ENCODE results near the gene TYSND1. TPM values are rescaled to one million over a fixed set of nuclear protein-coding genes. Genes with fewer than 3 reads are reported as not detected.
"Not testable (repeated sequence)": the region's sequence is repeated elsewhere in the genome, so short reads cannot be mapped to it uniquely, and the experiment has no call there.

Gene TYSND1
- total and polyA plus RNA-seq, 7 experiments from 2014 or later, result 13.8 to 35.9 (median 21.0) TPM

- DNase-seq (no peak), ATAC-seq (no peak)
- intact Hi-C loops (cut with micrococcal nuclease), result no loop called here
- ChIA-PET CTCF (no interaction called here), POLR2A (no interaction called here)
- no peaks in the 10 kb centered on the region for H3K27me3 ChIP-seq (ENCODE audit: control insufficient read depth in 2 of 2, insufficient read depth in 2 of 2, low read length in 2 of 2)
- Mint-ChIP-seq H3K4me1 (peaks cover 0 to 8% (median 4%) of the 10 kb centered on the region in 7 donors), H3K9me3 (peaks cover 0 to 2% (median 0%) of the 10 kb centered on the region in 11 donors), H3K27ac (peak overlapping the region in 1 of 9 donors; percentile 12), H3K4me3 (peak overlapping the region in 1 of 10 donors; percentile 3), H3K36me3 (peaks cover 5 to 45% (median 14%) of the 10 kb centered on the region in 5 donors), H3K27me3 (no peaks in the 10 kb centered on the region)
- no peaks in the 10 kb centered on the region for H3K4me1 ChIP-seq (ENCODE audit: control insufficient read depth in 2 of 2, insufficient read depth in 2 of 2, low read length in 2 of 2)
- H3K27ac ChIP-seq (ENCODE audit: low read depth, low read length), result no peak overlapping the region
- no peaks in the 10 kb centered on the region for H3K9me3 ChIP-seq (ENCODE audit: control insufficient read depth in 2 of 3, low read length in 3 of 3)
- H3K36me3 ChIP-seq (ENCODE audit: control insufficient read depth in 2 of 3, insufficient read depth in 3 of 3, low read length in 3 of 3), result peaks cover 3 to 51% (median 7%) of the 10 kb centered on the region in 3 experiments
- H3K4me3 ChIP-seq (ENCODE audit: low read length), result no peak overlapping the region
Observed at GRCh38 chr10:70101668-70102067, 44.8 kb downstream of the TYSND1 start.

- H3K27ac ChIP-seq (ENCODE audit: low read depth, low read length); intact Hi-C loops (cut with micrococcal nuclease); DNase-seq; H3K9me3 Mint-ChIP-seq; H3K9me3 ChIP-seq (ENCODE audit: control insufficient read depth in 2 of 3, low read length in 3 of 3); ATAC-seq; H3K27me3 Mint-ChIP-seq; CTCF ChIA-PET; H3K4me3 Mint-ChIP-seq; POLR2A ChIA-PET; H3K27me3 ChIP-seq (ENCODE audit: control insufficient read depth in 2 of 2, insufficient read depth in 2 of 2, low read length in 2 of 2); H3K4me3 ChIP-seq (ENCODE audit: low read length); H3K4me1 ChIP-seq (ENCODE audit: control insufficient read depth in 2 of 2, insufficient read depth in 2 of 2, low read length in 2 of 2): not testable (repeated sequence)
- Mint-ChIP-seq H3K27ac (peak overlapping the region in 1 of 9 donors; percentile 44), H3K4me1 (peaks cover 2 to 12% (median 9%) of the 10 kb centered on the region in 7 donors), H3K36me3 (peaks cover 5 to 47% (median 14%) of the 10 kb centered on the region in 5 donors)
- H3K36me3 ChIP-seq (ENCODE audit: control insufficient read depth in 2 of 3, insufficient read depth in 3 of 3, low read length in 3 of 3), result peaks cover 7 to 47% (median 8%) of the 10 kb centered on the region in 3 experiments
Observed at GRCh38 chr10:70101068-70101562, 45.4 kb downstream of the TYSND1 start.

GRCh38 chr10:70098271-70098670 is 48.2 kb downstream of the TYSND1 start:
- CTCF ChIA-PET, result interaction anchor here (0.6 kb wide), 1 partner anchor 49 kb away, joined by 3 read pairs; no protein-coding TSS in a partner anchor
- peaks cover 12 to 13% of the 10 kb centered on the region in 2 donors for H3K4me1 ChIP-seq (ENCODE audit: control insufficient read depth in 2 of 2, insufficient read depth in 2 of 2, low read length in 2 of 2)
- DNase-seq (no peak), ATAC-seq (no peak)
- Mint-ChIP-seq H3K27ac (peak overlapping the region in 2 of 9 donors; percentile 13 to 74), H3K4me1 (peaks cover 10 to 36% (median 28%) of the 10 kb centered on the region in 7 donors), H3K27me3 (no peaks in the 10 kb centered on the region), H3K9me3 (peaks cover 0 to 5% (median 0%) of the 10 kb centered on the region in 11 donors), H3K4me3 (no peak overlapping the region), H3K36me3 (peaks cover 5 to 56% (median 14%) of the 10 kb centered on the region in 5 donors)
- no peak overlapping the region for H3K4me3 ChIP-seq (ENCODE audit: low read length)
- H3K27me3 ChIP-seq (ENCODE audit: control insufficient read depth in 2 of 2, insufficient read depth in 2 of 2, low read length in 2 of 2), result no peaks in the 10 kb centered on the region
- H3K36me3 ChIP-seq (ENCODE audit: control insufficient read depth in 2 of 3, insufficient read depth in 3 of 3, low read length in 3 of 3), result peaks cover 7 to 37% (median 9%) of the 10 kb centered on the region in 3 experiments
- POLR2A ChIA-PET, result no interaction called here
- no peak overlapping the region for H3K27ac ChIP-seq (ENCODE audit: low read depth, low read length)
- H3K9me3 ChIP-seq (ENCODE audit: control insufficient read depth in 2 of 3, low read length in 3 of 3), result no peaks in the 10 kb centered on the region
- intact Hi-C loops (cut with micrococcal nuclease), result no loop called here

- peaks cover 7 to 37% (median 9%) of the 10 kb centered on the region in 3 experiments for H3K36me3 ChIP-seq (ENCODE audit: control insufficient read depth in 2 of 3, insufficient read depth in 3 of 3, low read length in 3 of 3)
- ATAC-seq (no peak), DNase-seq (no peak)
- H3K9me3 ChIP-seq (ENCODE audit: control insufficient read depth in 2 of 3, low read length in 3 of 3), result no peaks in the 10 kb centered on the region
- Mint-ChIP-seq H3K9me3 (peaks cover 0 to 5% (median 0%) of the 10 kb centered on the region in 11 donors), H3K4me1 (peaks cover 11 to 43% (median 33%) of the 10 kb centered on the region in 7 donors), H3K27ac (peak overlapping the region in 1 of 9 donors; percentile 67), H3K27me3 (no peaks in the 10 kb centered on the region), H3K36me3 (peaks cover 6 to 50% (median 14%) of the 10 kb centered on the region in 5 donors), H3K4me3 (peak overlapping the region in 2 of 10 donors; percentile 2 to 28)
- ChIA-PET POLR2A (no interaction called here), CTCF (no interaction called here)
- intact Hi-C loops (cut with micrococcal nuclease), result no loop called here
- no peak overlapping the region for H3K4me3 ChIP-seq (ENCODE audit: low read length)
- no peaks in the 10 kb centered on the region for H3K27me3 ChIP-seq (ENCODE audit: control insufficient read depth in 2 of 2, insufficient read depth in 2 of 2, low read length in 2 of 2)
- H3K27ac ChIP-seq (ENCODE audit: low read depth, low read length), result no peak overlapping the region
- H3K4me1 ChIP-seq (ENCODE audit: control insufficient read depth in 2 of 2, insufficient read depth in 2 of 2, low read length in 2 of 2), result peaks cover 12 to 22% of the 10 kb centered on the region in 2 donors
Observed at GRCh38 chr10:70097459-70097858, 49.0 kb downstream of the TYSND1 start.

GRCh38 chr10:70096705-70097420 is 49.6 kb downstream of the TYSND1 start:
- intact Hi-C loops (cut with micrococcal nuclease), result no loop called here
- peak overlapping the region in 4 of 9 donors; percentile 8 to 67 (median 24) for H3K27ac Mint-ChIP-seq
- CTCF ChIA-PET, result interaction anchor here (1.2 to 5.3 kb wide), 3 partner anchors 19 to 49 kb away, joined by 3 to 28 read pairs (median 4); partner anchors contain the start of gene TYSND1
- Histone ChIP-seq H3K9me3 (ENCODE audit: control insufficient read depth in 2 of 3, low read length in 3 of 3) (no peaks in the 10 kb centered on the region), H3K4me3 (ENCODE audit: low read length) (no peak overlapping the region), H3K36me3 (ENCODE audit: control insufficient read depth in 2 of 3, insufficient read depth in 3 of 3, low read length in 3 of 3) (peaks cover 4 to 34% (median 9%) of the 10 kb centered on the region in 3 experiments), H3K4me1 (ENCODE audit: control insufficient read depth in 2 of 2, insufficient read depth in 2 of 2, low read length in 2 of 2) (peaks cover 14 to 25% of the 10 kb centered on the region in 2 donors), H3K27ac (ENCODE audit: low read depth, low read length) (no peak overlapping the region), H3K27me3 (ENCODE audit: control insufficient read depth in 2 of 2, insufficient read depth in 2 of 2, low read length in 2 of 2) (no peaks in the 10 kb centered on the region)
- POLR2A ChIA-PET, result interaction anchor here (0.8 to 1.4 kb wide), 2 partner anchors 12 to 49 kb away, joined by 3 to 4 read pairs; no protein-coding TSS in a partner anchor
- no peak for DNase-seq
- ATAC-seq, result no peak
- H3K9me3 Mint-ChIP-seq, result peaks cover 0 to 5% (median 0%) of the 10 kb centered on the region in 11 donors
- peaks cover 10 to 46% (median 14%) of the 10 kb centered on the region in 5 donors for H3K36me3 Mint-ChIP-seq
- peak overlapping the region in 1 of 10 donors; percentile 28 for H3K4me3 Mint-ChIP-seq
- no peaks in the 10 kb centered on the region for H3K27me3 Mint-ChIP-seq
- H3K4me1 Mint-ChIP-seq, result peaks cover 17 to 49% (median 39%) of the 10 kb centered on the region in 7 donors

GRCh38 chr10:70096016-70096704 is 50.3 kb downstream of the TYSND1 start:
- Histone ChIP-seq H3K4me3 (ENCODE audit: low read length) (no peak overlapping the region), H3K27me3 (ENCODE audit: control insufficient read depth in 2 of 2, insufficient read depth in 2 of 2, low read length in 2 of 2) (no peaks in the 10 kb centered on the region), H3K4me1 (ENCODE audit: control insufficient read depth in 2 of 2, insufficient read depth in 2 of 2, low read length in 2 of 2) (peaks cover 17 to 29% of the 10 kb centered on the region in 2 donors), H3K9me3 (ENCODE audit: control insufficient read depth in 2 of 3, low read length in 3 of 3) (no peaks in the 10 kb centered on the region), H3K27ac (ENCODE audit: low read depth, low read length) (no peak overlapping the region), H3K36me3 (ENCODE audit: control insufficient read depth in 2 of 3, insufficient read depth in 3 of 3, low read length in 3 of 3) (peaks cover 0 to 27% (median 9%) of the 10 kb centered on the region in 3 experiments)
- Mint-ChIP-seq H3K4me1 (peaks cover 19 to 53% (median 43%) of the 10 kb centered on the region in 7 donors), H3K9me3 (peaks cover 0 to 3% (median 0%) of the 10 kb centered on the region in 11 donors), H3K27ac (peak overlapping the region in 8 of 9 donors; percentile 8 to 69 (median 28)), H3K36me3 (peaks cover 3 to 39% (median 13%) of the 10 kb centered on the region in 5 donors), H3K27me3 (no peaks in the 10 kb centered on the region), H3K4me3 (peak overlapping the region in 3 of 10 donors; percentile 15 to 42 (median 31))
- no peak for ATAC-seq
- ChIA-PET POLR2A (interaction anchor here (0.8 to 1.4 kb wide), 2 partner anchors 12 to 50 kb away, joined by 3 to 4 read pairs; no protein-coding TSS in a partner anchor), CTCF (interaction anchor here (0.7 to 5.3 kb wide), 6 partner anchors 11 to 73 kb away, joined by 3 to 28 read pairs (median 3); partner anchors contain the start of gene TYSND1)
- no peak for DNase-seq
- intact Hi-C loops (cut with micrococcal nuclease), result no loop called here
